ENCODE results near the gene GPHN.

GRCh38 chr14:66842911-66843512 lies 335.1 kb downstream of the GPHN start:
- no peak for TF ChIP-seq CTCF (conservative IDR thresholded peaks at IDR 0.05; ENCODE audit: low read depth, low read length)
- no peak for TF ChIP-seq EZH2phosphoT487 (IDR thresholded peaks at IDR 0.05; ENCODE audit: borderline replicate concordance, low read length)

Data from PC-3 (cell line).